HTR-8/SVneo (cell line): ENCODE measurements around the gene ADAMTS16.

ENCODE experiments used
- DNase-seq: peaks from one replicate; pipeline ENCODE4 v3.0.0; 2011; ENCODE audit warnings: low spot score, mixed read lengths; ENCODE audit not compliant: insufficient read length
- FAIRE-seq: peaks from 2 replicates; lab custom pipeline; 2011; peaks lifted over from hg19 to GRCh38; lab: Jason Lieb, UNC

Gene ADAMTS16

DNA sequence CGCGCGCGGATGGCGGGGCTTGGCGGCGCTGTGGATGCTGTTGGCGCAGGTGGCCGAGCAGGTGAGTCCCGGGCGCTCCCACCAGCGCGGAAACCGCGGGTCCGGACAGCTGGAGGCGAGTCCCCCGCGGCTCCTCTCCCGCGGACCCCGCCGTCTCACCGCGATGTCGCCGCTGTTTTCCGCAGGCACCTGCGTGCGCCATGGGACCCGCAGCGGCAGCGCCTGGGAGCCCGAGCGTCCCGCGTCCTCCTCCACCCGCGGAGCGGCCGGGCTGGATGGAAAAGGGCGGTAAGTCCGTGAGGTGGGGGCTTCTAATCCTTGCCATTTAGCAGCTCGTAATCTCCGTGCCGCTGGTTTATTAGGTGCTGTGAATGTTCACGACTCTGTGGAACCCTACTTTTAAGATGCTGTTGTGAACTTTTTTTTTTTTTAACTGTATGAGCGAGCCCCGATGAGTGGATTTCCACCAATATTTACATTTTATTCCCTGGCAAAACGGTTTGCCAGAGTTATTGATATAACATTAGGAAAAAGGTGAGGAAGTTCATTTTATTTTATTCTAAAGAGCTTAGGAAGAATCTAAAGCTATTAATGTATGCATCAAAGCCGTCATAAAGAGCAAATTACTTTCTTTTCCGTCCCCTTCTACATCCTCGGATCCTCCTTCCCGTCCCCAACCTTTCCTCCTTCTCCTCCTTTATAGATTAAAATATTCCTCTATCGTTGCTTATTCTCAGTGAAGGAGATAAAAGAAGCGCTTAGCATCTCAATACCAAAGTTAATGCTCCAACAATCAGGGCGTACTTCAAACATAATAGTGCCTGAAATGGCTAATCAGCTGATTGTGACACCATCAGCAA lies 579 bp downstream of the ADAMTS16 start:
- DNase-seq (no peak), FAIRE-seq (peak; percentile 26)

DNA sequence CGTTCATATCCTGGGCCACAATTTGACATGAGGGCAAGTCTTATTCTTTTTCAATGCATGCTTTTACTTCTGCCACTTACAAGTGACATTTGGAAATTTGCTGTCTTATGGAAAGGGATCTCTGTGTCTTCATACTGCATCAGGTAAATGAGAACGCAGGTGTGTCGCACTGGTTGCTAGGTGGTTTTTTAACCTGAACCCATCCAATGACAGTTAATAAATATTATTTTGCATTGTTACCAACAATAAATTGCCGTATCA lies 1.1 kb downstream of the ADAMTS16 start:
- DNase-seq: no peak
- no peak for FAIRE-seq

DNA sequence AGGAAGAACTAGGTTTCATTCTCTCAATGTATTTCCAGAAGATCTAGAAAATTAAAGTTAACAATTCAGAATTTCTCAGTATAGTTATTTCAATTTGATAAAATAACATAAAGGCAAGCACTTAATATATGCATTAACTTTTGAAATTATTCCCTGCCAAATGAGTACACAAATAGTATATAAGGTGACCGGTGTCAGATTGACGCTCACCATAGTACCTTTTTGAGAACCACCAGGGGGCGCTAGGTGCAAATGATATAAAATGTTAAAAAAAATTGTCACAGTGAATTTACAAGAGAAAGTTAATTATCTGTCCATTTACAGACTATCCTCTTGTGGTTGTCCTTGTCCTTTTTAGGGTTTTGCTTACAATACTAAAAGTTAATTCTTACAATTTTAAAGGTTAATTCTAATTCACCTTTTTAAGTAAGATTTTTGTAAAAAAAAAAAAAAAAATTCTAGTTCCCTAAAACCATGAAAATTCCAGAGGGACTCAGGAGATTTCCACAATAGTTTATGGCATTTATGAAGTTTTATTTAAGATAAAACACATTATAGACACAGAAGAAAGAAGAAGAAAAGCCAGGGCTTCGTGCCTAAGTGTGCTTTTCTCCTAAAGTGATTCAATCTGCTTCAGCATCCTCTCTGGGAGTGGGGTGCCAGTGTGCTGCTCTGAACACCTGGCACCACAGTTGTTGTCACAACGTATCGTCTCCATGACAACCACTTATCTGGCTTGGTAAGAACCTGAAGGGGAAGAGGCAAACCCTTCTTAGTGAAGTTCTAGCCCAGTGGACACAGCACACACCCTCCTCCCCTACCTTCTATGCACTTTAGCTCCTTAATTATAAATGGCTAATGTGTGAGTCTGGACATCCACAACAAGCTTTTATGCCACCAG lies 1.7 kb downstream of the ADAMTS16 start:
- FAIRE-seq: no peak
- peak; percentile 56 for DNase-seq

DNA sequence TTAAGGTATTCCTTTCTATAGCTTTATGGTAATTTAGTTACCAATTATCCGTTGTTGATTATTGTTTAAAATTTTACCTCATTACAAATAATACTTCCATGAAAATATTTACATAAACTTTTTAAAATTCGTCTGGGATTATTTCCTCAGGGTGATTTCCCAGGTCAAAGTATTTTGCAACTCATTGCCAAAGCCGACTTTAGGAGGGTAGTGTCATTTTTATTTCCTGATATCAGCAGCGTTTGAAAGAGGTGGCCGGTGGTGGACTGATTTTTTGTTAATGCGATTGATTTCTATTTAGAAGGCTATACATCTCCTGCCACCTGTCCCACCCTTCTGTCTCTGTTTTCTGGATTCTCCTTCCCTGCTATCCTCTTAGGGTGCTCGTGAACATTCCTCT lies 4.3 kb downstream of the ADAMTS16 start:
- FAIRE-seq (no peak), DNase-seq (no peak)

DNA sequence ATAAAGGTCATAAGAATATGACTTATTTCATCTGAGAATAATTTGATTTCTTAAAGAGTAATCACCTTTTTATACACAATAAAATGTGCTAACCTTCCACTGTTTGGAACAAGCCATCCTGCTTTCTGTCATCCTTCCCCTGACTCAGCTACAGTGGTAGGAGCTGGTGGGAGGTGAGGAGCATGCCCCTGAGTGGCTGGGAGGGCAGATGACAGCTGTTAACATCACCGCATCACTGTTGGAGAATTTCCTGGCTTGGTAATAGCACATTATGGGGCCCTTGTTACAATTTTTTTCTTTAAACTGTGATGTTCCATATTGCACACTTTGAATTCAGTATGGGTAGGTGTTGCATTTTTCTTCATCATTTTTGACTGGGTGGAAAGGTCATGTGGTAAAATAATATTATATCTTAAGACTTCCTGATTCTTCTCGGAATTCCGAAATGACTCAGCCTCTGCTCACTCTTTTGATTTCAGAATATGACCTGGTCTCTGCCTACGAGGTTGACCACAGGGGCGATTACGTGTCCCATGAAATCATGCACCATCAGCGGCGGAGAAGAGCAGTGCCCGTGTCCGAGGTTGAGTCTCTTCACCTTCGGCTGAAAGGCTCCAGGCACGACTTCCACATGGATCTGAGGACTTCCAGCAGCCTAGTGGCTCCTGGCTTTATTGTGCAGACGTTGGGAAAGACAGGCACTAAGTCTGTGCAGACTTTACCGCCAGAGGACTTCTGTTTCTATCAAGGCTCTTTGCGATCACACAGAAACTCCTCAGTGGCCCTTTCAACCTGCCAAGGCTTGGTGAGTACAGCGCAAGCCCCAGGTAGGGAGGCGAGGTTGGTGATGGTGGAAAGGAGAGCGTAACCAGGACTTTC lies 5.8 kb downstream of the ADAMTS16 start:
- DNase-seq (peak; percentile 83), FAIRE-seq (peak; percentile 96)

DNA sequence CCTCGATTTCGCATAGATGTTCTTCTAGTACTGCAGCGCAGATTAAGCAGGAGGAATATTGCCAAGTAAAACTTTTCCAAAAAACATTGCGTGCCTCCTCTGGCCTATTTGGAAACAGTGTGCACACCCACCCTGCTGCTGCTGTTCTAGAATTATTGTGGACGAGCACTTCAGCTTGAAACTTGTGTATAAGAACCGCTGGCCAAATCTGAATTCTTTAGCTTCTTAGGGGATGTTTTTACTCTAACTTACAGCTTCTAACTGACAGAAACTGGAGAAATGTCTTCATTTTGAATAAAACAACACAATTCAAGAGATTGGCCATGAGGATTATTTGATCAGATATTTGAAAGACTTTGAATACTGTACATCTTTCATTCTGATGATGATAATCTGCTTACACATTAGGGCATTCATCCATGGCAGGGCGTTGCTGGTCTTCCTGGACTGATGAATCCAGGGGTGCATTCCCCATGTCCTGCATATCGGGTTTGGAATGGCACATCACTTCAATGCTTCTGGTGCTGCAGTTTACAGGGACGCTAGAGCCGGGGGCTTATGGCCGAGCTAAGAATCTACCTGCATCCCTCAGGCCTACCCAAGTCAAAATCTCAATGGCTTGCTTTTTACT lies 6.5 kb downstream of the ADAMTS16 start:
- FAIRE-seq (peak; percentile 55), DNase-seq (no peak)

DNA sequence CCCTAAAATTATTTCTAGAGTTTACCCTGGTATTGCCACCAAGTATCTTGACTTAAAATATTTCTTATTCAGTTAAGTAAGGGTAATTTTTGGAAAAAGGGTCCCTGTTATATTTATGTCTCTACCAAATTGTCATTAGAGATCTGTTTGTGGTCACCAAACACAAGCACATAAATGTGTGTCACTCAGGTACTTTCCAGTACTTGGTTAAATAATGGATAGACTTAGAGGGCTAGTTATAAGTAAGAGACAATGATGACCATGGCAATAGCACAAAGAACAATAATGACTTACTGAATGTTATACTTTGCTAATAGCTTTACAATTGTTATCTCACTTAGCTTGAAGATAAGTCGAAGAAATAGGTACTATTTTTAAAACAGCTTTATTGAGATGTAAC lies 9.0 kb downstream of the ADAMTS16 start:
- DNase-seq (no peak), FAIRE-seq (no peak)

DNA sequence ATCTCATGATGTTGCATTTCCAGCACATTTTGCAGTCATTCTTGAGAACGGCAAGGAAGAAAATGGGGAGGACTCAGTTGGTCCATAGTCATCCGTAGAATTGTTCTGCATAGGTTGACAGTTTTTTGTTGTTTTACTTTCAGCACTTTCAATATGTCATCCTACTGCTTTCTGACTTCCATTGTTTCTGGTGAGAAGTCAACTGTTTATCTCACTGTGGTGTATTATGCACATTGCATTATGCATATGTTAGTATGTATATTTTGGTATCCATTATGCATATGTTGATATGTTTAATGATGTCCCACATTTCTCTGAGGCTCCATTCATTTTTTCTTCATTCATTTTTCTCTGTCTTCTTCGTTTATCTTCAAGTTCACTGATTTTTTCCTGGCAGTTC lies 10.5 kb downstream of the ADAMTS16 start:
- peak; percentile 69 for FAIRE-seq
- no peak for DNase-seq

DNA sequence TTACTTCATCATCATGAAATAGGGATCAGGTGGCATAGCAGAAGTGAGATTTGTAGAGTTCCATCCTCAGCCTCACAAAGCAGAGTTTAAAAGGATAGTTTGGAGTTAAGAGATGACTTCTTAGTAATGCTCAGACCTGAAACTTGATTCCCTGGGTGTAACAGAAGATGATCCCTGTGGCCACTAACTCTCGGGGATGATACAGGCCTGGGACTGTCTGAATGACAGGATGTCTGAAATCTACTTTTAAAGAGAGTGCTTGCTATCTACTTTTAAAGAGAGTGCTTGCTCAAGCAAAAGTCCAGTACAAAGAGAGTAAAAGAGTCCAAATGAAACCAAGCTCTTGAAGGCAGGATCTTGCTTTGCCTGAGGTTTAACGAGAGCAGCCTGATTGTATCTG lies 14.6 kb downstream of the ADAMTS16 start:
- no peak for DNase-seq
- no peak for FAIRE-seq

DNA sequence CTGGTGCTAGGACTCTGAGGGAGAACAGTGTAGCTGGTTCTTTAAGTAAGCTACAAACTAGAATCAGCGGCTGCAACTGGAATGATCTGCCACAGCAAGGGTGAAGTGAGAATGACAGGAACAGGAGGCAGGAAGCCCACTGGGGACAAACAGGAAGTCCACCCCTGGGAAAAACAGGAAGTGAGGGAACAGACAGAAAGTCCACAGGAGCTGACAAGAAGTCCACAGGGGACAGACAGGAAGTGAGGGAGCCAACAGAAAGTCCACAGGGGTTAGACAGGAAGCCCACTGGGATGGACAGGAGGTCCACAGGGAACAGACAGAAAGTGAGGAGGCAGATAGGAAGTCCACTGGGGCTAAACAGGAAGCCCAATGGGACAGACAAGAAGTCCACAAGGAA lies 15.5 kb downstream of the ADAMTS16 start:
- FAIRE-seq: no peak
- no peak for DNase-seq

DNA sequence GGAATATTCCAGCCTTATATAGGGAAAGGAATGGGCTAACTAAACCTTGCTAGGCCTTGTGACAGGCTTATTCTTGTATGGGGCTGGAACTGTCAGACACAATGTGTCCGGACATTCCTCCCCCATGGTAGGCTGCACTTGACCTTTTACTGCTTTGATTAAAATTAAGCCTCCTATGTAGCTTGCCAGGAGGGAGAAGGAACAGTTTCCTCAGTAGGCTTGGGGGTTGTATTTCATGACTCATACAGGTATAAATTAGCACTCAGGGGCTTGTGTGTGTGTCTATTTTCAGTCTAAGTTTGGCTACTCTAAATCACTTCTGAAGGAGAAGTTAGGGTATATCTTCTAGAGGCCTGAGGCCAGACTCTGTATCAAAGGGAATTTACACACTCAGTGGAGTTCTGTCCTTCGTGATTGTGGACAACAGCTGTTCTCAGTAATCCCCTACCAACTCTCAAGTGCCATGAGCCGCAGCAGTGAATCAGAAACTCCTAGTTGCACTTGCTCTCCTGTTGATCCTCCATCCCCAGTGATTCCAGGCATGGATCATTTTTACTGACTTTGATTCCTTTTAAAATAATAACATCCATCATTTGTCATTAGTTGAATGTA lies 16.4 kb downstream of the ADAMTS16 start:
- no peak for FAIRE-seq
- DNase-seq: no peak

DNA sequence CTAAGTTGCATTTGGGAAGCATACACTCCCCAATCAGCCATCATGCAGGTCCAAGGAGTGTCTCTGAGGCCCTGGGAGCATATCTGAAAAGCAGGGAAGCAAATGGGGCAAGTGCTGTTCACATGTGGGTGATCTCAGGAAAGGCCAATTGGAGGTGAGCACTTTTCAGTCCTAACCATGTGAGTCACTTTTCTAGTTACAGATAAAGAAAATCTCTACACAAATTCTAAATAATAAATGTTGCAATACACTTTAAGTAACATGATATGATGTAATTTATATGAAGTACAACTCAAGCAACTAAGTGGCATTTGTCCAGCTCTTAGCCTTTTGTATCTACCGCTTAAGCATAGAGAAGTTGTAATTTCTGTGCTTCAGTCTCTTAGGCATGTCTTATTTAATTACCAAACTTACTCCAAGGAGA lies 18.4 kb downstream of the ADAMTS16 start:
- DNase-seq: no peak
- no peak for FAIRE-seq

DNA sequence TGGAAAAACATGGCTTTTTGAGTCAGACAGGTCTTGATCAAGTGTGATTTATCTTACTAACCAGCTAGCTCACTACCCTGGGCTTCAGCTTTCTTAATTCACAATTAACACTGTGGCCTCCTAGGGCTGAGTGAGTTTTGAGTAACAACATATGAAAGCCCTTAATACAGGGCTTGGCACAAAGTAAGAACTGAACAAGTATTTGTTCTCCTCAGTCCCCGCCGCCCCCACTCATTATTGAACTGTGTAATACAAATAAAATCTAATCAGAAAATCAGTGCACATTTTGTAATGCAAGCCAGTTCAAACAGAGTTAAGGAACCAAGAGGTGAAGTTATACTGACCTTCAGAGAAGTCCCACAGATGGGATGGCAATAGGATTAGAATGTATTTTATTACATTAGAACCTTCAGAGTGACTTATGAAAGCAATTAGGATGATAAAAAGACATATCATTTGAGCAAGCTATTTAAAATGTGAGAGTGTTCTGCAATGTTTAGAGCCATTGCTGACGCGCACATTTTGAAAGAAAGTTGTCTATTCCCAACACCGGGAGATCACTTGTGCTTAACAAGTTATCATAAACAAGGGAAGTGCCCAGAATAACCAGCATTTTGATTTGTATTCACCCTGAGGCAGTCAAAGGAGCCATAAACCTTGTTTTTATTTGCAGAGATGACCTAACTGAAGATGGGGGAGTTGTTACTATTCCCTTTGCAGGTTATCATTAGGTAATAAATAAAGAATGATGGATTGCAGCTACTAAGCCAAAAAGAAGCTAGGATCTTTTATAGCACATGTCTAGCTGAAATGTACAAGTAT lies 19.4 kb downstream of the ADAMTS16 start:
- DNase-seq: no peak
- no peak for FAIRE-seq

DNA sequence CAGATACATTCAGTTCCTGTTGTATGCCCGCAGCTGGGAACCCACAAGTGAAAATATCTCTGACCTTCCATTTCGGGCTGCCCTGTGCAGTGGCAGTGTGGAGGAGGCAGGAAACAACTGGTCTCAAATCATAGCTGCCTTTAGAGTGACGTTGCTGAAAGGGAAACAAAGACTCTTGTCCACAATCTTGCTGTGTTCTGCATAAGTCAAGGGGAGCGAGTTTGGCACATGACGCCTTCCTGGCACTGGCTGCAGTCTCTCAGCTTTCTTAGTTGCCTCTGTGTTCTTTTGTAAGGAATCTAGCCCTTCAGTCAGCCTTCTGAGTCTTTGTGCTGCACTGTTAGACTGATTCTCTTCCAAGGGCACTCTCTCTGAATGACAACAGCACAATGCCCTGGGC lies 24.0 kb downstream of the ADAMTS16 start:
- FAIRE-seq: no peak
- DNase-seq: no peak

DNA sequence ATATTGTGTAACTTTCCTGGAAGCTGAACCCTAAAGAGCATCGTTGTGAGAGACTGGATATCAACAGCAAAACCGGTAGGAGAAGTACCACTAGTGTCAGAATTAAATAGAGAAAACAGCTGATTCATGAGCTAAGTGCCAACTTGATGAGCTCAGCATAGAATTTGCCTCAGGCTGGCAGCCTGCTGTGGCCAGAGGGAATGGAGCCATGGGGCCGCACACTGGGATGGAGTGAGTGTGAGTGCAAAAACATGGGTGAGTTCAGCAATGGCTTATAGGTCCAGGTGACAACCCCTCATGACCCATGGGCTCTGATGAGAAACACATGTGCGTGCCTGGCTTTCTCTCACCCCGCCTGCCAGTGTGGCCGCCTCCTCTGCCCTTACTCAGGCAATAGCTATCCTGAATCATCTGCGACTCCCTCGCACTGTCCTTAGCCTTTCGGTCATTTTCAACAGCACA lies 25.4 kb downstream of the ADAMTS16 start:
- FAIRE-seq (peak; percentile 93), DNase-seq (peak; percentile 45)

DNA sequence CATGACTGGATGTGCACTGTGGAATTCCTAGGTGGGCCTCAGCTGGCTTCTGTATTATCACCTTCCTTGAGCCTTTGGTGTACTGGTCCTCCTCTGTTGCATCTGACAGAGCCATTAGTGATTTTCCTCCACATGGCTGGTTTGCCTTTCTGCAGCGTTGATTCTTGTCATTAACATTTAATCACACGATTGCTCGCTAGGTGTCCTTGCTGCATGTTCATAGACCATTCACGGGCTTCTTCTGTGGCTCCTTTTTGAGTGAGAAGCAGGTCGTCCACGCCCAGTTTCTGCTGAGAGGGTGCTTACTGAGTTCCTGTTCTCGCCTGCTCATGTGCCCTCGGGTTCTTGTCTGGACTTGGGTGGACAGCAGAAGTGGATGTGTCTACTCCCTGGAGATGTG lies 29.3 kb downstream of the ADAMTS16 start:
- DNase-seq (no peak), FAIRE-seq (no peak)

DNA sequence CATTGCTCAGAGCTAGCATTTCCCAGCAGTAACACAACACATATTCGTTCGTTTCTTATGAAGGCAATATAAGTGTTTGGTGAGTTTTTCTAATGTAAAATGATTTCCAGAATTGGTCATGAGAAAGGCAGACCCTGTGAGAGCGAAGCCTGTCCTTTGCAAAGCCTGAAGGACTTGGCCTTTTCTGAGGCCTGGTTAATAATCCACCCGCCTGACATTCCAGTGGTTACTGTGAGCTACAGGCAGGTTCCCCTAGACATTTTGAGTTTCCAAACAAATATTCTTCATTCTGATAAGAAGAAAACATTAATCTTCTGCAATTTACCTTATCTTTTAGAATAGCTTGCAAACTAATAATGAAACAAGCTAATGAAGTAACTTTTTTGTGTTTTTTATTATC lies 38.0 kb downstream of the ADAMTS16 start:
- FAIRE-seq: no peak
- no peak for DNase-seq

DNA sequence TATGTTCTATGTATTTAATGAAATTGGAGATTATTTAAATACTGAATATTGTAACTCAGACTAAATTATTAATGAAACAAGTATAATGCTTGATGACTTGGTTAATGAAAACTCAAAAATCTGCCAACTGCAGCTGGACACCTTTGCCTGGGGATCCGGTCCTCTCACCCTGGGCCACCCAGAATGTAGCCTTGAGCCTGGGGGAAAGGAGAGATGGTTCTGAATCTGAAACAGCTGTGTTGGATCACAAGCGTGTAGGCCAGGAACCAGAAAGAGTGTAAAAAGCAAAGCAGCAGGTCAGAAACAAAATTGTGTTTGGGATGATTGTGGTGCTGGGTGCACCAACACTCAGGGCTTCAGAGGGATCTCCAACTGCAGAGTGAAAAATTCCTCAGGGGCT lies 38.5 kb downstream of the ADAMTS16 start:
- no peak for FAIRE-seq
- DNase-seq: no peak

DNA sequence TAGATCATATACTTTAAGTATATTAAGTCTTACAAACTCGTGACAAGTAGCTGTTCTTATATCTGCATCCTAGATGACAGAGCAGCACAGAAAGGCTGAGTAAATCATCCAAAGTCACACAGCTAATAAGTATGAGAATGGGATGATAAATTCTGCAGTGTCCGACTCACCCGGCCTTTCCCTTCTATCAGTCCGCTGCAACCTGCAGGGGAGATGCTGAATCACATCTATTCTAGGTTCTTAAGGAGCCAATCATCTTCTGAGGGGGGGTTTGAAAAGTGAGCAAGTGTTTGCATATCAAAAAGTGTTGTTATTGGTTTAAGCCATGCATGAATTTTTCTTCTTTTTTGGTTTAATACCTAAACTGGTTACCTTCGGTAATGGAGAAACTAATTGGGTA lies 38.9 kb downstream of the ADAMTS16 start:
- DNase-seq (no peak), FAIRE-seq (no peak)
